CD14-positive monocyte (primary cell): ENCODE data around the gene ANK2. TPM values are rescaled to one million over a fixed set of nuclear protein-coding genes. Genes with fewer than 3 reads are reported as not detected.

Experiments
- DNase-seq, 3 donors: peaks; one replicate each; pipeline ENCODE4 v3.0.0-alpha.2; 2011 to 2022
- H2AFZ ChIP-seq: 2 replicates; pipeline ENCODE4 v1.6.0; 2012; ENCODE audit warnings: mild to moderate bottlenecking, low read depth, low read length, inconsistent platforms; ENCODE audit not compliant: insufficient read depth, poor library complexity, severe bottlenecking
- H3K27ac ChIP-seq, 2 donors: 1 replicate in 1 of 2; 2 replicates in 1 of 2; pipeline ENCODE4 v1.5.1; 2012 to 2013; ENCODE audit warnings: low read length in 2 of 2, control low read depth in 1 of 2, inconsistent platforms in 1 of 2, low read depth in 1 of 2, mild to moderate bottlenecking in 1 of 2
- H3K27me3 ChIP-seq, 2 donors: one replicate each; pipeline versions ENCODE4 v1.6.0 to v1.6.1; 2011 to 2013; ENCODE audit warnings: low read length in 2 of 2; ENCODE audit not compliant: control insufficient read depth in 2 of 2, insufficient read depth in 2 of 2
- H3K36me3 ChIP-seq, 2 donors: replicated peaks in 1 of 2; 1 replicate in 1 of 2; 2 replicates in 1 of 2; pipeline versions ENCODE4 v1.5.1 to v1.6.1; 2012 to 2013; ENCODE audit warnings: low read length in 2 of 2, control low read depth in 1 of 2, inconsistent platforms in 1 of 2, mild to moderate bottlenecking in 1 of 2; ENCODE audit not compliant: insufficient read depth in 2 of 2, control insufficient read depth in 1 of 2
- H3K4me1 ChIP-seq, 2 donors: 1 replicate in 1 of 2; 2 replicates in 1 of 2; pipeline versions ENCODE4 v1.5.1 to v1.6.1; 2012 to 2013; ENCODE audit warnings: low read length in 2 of 2, control low read depth in 1 of 2, inconsistent platforms in 1 of 2, mild to moderate bottlenecking in 1 of 2, moderate library complexity in 1 of 2; ENCODE audit not compliant: insufficient read depth in 2 of 2, control insufficient read depth in 1 of 2
- H3K4me2 ChIP-seq: replicated peaks from 2 replicates; pipeline ENCODE3; 2012; ENCODE audit warnings: low read length, moderate library complexity, mild to moderate bottlenecking; ENCODE audit not compliant: poor library complexity, severe bottlenecking; ENCODE audit errors: extremely low read depth
- H3K4me3 ChIP-seq, 3 experiments: fragments of 200-600 bp in 1 of 3; sonication (generic) in 1 of 3; replicated peaks in 1 of 3; 1 replicate in 2 of 3; 2 replicates in 1 of 3; pipeline ENCODE4 v1.5.1; 2011 to 2013; ENCODE audit warnings: low read length in 3 of 3, mild to moderate bottlenecking in 3 of 3, control low read depth in 2 of 3, low read depth in 2 of 3, inconsistent platforms in 1 of 3, moderate library complexity in 1 of 3
- H3K79me2 ChIP-seq: 2 replicates; pipeline ENCODE4 v1.6.0; 2012; ENCODE audit warnings: mild to moderate bottlenecking, control low read depth, inconsistent platforms, low read length, moderate library complexity; ENCODE audit not compliant: insufficient read depth
- H3K9ac ChIP-seq: 2 replicates; pipeline ENCODE4 v1.6.0; 2017; ENCODE audit warnings: low read length, mild to moderate bottlenecking; ENCODE audit not compliant: insufficient read depth, poor library complexity, severe bottlenecking
- H3K9me3 ChIP-seq, 2 donors: replicated peaks in 1 of 2; 1 replicate in 1 of 2; 2 replicates in 1 of 2; pipeline versions ENCODE4 v1.5.1 to v1.6.1; 2012 to 2013; ENCODE audit warnings: low read length in 2 of 2, control low read depth in 1 of 2; ENCODE audit not compliant: control insufficient read depth in 1 of 2, insufficient read depth in 1 of 2
- H4K20me1 ChIP-seq: 2 replicates; pipeline ENCODE4 v1.6.0; 2012; ENCODE audit warnings: mild to moderate bottlenecking, low read length, control low read depth, moderate library complexity; ENCODE audit not compliant: insufficient read depth
- H3K27ac Mint-ChIP-seq, 7 donors: one replicate each; pipeline ENCODE4 v1.8.0; 2020; ENCODE audit warnings: mild to moderate bottlenecking in 7 of 7, mixed read lengths in 7 of 7, moderate library complexity in 6 of 7, inconsistent platforms in 2 of 7
- H3K27me3 Mint-ChIP-seq, 3 donors: one replicate each; pipeline ENCODE4 v1.8.0; 2021 to 2022; ENCODE audit warnings: low read depth in 3 of 3, mild to moderate bottlenecking in 3 of 3, mixed read lengths in 3 of 3, moderate library complexity in 3 of 3, inconsistent platforms in 1 of 3
- H3K36me3 Mint-ChIP-seq, 2 donors: one replicate each; pipeline ENCODE4 v1.8.0; 2020; ENCODE audit warnings: mixed read lengths in 2 of 2, inconsistent platforms in 1 of 2, mild to moderate bottlenecking in 1 of 2
- H3K4me1 Mint-ChIP-seq: one replicate; pipeline ENCODE4 v1.8.0; 2020; ENCODE audit warnings: mild to moderate bottlenecking, mixed read lengths
- H3K4me3 Mint-ChIP-seq, 2 donors: one replicate each; pipeline ENCODE4 v1.8.0; 2020; ENCODE audit warnings: mild to moderate bottlenecking in 2 of 2, mixed read lengths in 2 of 2, moderate library complexity in 1 of 2
- H3K9me3 Mint-ChIP-seq, 7 donors: one replicate each; pipeline ENCODE4 v1.8.0; 2020 to 2022; ENCODE audit warnings: mixed read lengths in 7 of 7, mild to moderate bottlenecking in 6 of 7, moderate library complexity in 6 of 7, inconsistent platforms in 2 of 7
- WGBS: methylation state at CpG from one replicate; pipeline ENCODE4 v1.1.5; 2013; ENCODE audit warnings: missing lambda C conversion rate; ENCODE audit not compliant: insufficient coverage; 5-methylcytosine and 5-hydroxymethylcytosine counted together
- intact Hi-C, 2 donors: fragments of 100-400 bp; cut with micrococcal nuclease; formaldehyde crosslinking; loops; one replicate each; pipeline versions ENCODE4 v1.15.0 to v1.15.1; 2023
- polyA plus RNA-seq, 3 donors: library from polyadenylated mRNA; depleted of rRNA in 1 of 3; unstranded in 2 of 3; stranded (reverse) in 1 of 3; fragments of 300-500 nt in 2 of 3; fragments of >200 nt in 1 of 3; fragmentation: Illumina TruSeq in 2 of 3; gene quantifications; 1 replicate in 2 of 3; 2 replicates in 1 of 3; pipeline ENCODE4 v1.2.3, GENCODE V29; 2012 to 2021
- TF ChIP-seq, protein P1 (sequence below): fragments of 200-600 bp; IDR thresholded peaks from one replicate; pipeline ENCODE4 v1.8.0; 2022; ENCODE audit warnings: antibody characterized with exemption, mild to moderate bottlenecking

ANK2 gene
- polyA plus RNA-seq, 3 donors = not detected

DNA sequence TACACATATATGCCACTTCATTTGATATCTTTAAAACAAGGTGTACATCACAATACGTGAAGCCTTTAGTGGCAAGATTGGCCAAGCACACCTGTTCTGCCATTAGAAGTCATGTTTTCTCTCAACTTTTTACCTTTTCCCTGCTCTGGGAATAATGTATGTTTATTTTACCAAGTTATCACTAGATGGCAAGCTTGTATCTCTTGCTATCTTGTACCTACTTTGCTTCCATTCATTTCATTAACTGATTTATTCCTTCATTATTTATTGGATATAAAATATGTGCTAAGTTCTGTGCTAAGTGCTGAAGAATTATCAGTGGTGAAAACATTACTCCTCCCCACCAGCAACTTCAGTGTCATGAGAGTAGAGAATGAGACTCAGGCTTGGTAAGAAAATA, 245.5 kb downstream of the ANK2 start:
- TF ChIP-seq, protein P1, sequence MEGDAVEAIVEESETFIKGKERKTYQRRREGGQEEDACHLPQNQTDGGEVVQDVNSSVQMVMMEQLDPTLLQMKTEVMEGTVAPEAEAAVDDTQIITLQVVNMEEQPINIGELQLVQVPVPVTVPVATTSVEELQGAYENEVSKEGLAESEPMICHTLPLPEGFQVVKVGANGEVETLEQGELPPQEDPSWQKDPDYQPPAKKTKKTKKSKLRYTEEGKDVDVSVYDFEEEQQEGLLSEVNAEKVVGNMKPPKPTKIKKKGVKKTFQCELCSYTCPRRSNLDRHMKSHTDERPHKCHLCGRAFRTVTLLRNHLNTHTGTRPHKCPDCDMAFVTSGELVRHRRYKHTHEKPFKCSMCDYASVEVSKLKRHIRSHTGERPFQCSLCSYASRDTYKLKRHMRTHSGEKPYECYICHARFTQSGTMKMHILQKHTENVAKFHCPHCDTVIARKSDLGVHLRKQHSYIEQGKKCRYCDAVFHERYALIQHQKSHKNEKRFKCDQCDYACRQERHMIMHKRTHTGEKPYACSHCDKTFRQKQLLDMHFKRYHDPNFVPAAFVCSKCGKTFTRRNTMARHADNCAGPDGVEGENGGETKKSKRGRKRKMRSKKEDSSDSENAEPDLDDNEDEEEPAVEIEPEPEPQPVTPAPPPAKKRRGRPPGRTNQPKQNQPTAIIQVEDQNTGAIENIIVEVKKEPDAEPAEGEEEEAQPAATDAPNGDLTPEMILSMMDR = no peak
- no peak overlapping the region for H2AFZ ChIP-seq
- Mint-ChIP-seq H3K27ac (no peak overlapping the region), H3K9me3 (no peaks in the 10 kb centered on the region), H3K4me3 (no peak overlapping the region), H3K4me1 (no peaks in the 10 kb centered on the region), H3K36me3 (no peaks in the 10 kb centered on the region), H3K27me3 (peaks cover 0 to 2% (median 0%) of the 10 kb centered on the region in 3 donors)
- H3K4me2 ChIP-seq = no peak overlapping the region
- no peak overlapping the region for H3K27ac ChIP-seq
- H4K20me1 ChIP-seq = no peaks in the 10 kb centered on the region
- H3K79me2 ChIP-seq = no peaks in the 10 kb centered on the region
- no peak overlapping the region for H3K9ac ChIP-seq
- DNase-seq = no peak
- no peaks in the 10 kb centered on the region for H3K4me1 ChIP-seq
- WGBS = no CpG with 5 or more reads among the region's 1 CpG
- no peak overlapping the region for H3K4me3 ChIP-seq
- no peaks in the 10 kb centered on the region for H3K9me3 ChIP-seq
- intact Hi-C loops = no loop called here
- no peaks in the 10 kb centered on the region for H3K36me3 ChIP-seq
- H3K27me3 ChIP-seq = no peaks in the 10 kb centered on the region

DNA sequence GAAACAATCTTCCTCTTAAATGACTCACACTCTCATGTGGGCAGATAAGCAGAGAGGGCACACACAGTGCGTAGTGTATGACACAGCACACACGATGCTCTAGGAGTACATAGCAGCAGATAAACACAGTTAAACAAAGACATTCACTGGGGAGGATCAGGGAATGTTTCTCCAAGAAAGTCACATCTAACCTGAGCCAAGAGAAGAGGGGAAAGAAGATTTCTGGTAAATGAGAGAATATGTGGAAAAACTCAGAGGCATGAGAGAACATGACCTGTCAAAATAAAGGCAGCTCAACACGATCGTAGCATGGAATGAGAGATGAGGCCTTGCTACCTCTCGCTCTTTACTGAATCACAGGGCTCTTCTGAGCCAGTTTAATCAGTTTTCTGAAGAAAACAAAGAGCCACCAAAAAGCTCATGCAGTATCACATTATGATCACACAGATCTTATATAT, 251.0 kb downstream of the ANK2 start:
- no peaks in the 10 kb centered on the region for H3K4me1 Mint-ChIP-seq
- intact Hi-C loops = no loop called here
- no peak for DNase-seq
- H3K4me3 Mint-ChIP-seq = no peak overlapping the region
- Histone ChIP-seq H3K36me3 (no peaks in the 10 kb centered on the region), H3K9ac (no peak overlapping the region), H3K4me1 (no peaks in the 10 kb centered on the region), H3K27ac (no peak overlapping the region), H3K4me2 (no peak overlapping the region), H4K20me1 (no peaks in the 10 kb centered on the region), H3K79me2 (no peaks in the 10 kb centered on the region), H3K4me3 (no peak overlapping the region), H3K9me3 (no peaks in the 10 kb centered on the region), H2AFZ (no peak overlapping the region), H3K27me3 (no peaks in the 10 kb centered on the region)
- peaks cover 0 to 2% (median 0%) of the 10 kb centered on the region in 3 donors for H3K27me3 Mint-ChIP-seq
- 90% methylated on average over 2 of the region's 5 CpGs for WGBS
- H3K36me3 Mint-ChIP-seq = no peaks in the 10 kb centered on the region
- TF ChIP-seq, protein P1 = no peak
- H3K9me3 Mint-ChIP-seq = no peaks in the 10 kb centered on the region
- no peak overlapping the region for H3K27ac Mint-ChIP-seq
